Transverse colon (tissue), 4 donors: Measurements from ENCODE around the gene GPR39. TPM values are rescaled to one million over a fixed set of nuclear protein-coding genes. Genes with fewer than 3 reads are reported as not detected.

Experiments used
- DNase-seq: peaks from one replicate; pipeline ENCODE4 v3.0.0-alpha.2; 2019
- H3K27ac ChIP-seq, 4 donors: fragments of 200-600 bp; sonication (generic); 2 replicates each; pipeline ENCODE4 v1.5.1; 2016 to 2018; ENCODE audit warnings: inconsistent platforms in 4 of 4
- H3K27me3 ChIP-seq: fragments of 200-600 bp; sonication (generic); 2 replicates; pipeline ENCODE4 v1.5.1; 2017; ENCODE audit warnings: inconsistent platforms
- H3K36me3 ChIP-seq, 4 donors: fragments of 200-600 bp; sonication (generic); 2 replicates each; pipeline ENCODE4 v1.5.1; 2017 to 2019; ENCODE audit warnings: inconsistent platforms in 4 of 4
- H3K4me1 ChIP-seq, 4 donors: fragments of 200-600 bp; sonication (generic); 2 replicates each; pipeline ENCODE4 v1.5.1; 2017 to 2020; ENCODE audit warnings: inconsistent platforms in 4 of 4
- H3K4me3 ChIP-seq, 4 donors: fragments of 200-600 bp; sonication (generic); 1 replicate in 1 of 4; 2 replicates in 3 of 4; pipeline versions ENCODE4 v1.5.1 to v1.6.1; 2017 to 2019; ENCODE audit warnings: inconsistent platforms in 4 of 4
- H3K9me3 ChIP-seq, 2 donors: fragments of 200-600 bp; sonication (generic); 2 replicates each; pipeline ENCODE4 v1.5.1; 2017 to 2019; ENCODE audit warnings: inconsistent platforms in 2 of 2
- EP300 ChIP-seq: sonication (generic); formaldehyde crosslinking; IDR thresholded peaks from one replicate; pipeline ENCODE4 v1.6.1; 2017; ENCODE audit warnings: antibody characterized with exemption, low read depth
- POLR2A ChIP-seq: fragments of 450-650 bp; IDR thresholded peaks from one replicate; pipeline ENCODE4 v1.6.1; 2016; ENCODE audit warnings: antibody characterized with exemption, mild to moderate bottlenecking, moderate library complexity
- POLR2AphosphoS5 ChIP-seq, 3 donors: sonication (generic); formaldehyde crosslinking; IDR thresholded peaks; one replicate each; pipeline ENCODE4 v1.6.1; 2016; ENCODE audit warnings: antibody characterized with exemption in 3 of 3
- WGBS, 2 donors: methylation state at CpG; one replicate each; pipeline ENCODE4 v1.1.5; 2018; ENCODE audit warnings: low coverage in 1 of 2; 5-methylcytosine and 5-hydroxymethylcytosine counted together
- in situ Hi-C, 4 donors: fragments of 200-750 bp; cut with MboI; loops; one replicate each; pipeline versions ENCODE4 v1.15.0 to v1.15.1; 2017; ENCODE audit warnings: low sequenced_read_pairs in 3 of 4, low pct_ligation_motif_present in 1 of 4, low pct_unique_long_range_greater_than_20kb in 1 of 4
- intact Hi-C: fragments of 100-400 bp; cut with DNase I; formaldehyde crosslinking; loops from one replicate; pipeline ENCODE4 v1.15.1; 2023; ENCODE audit warnings: low total_unique reads
- total RNA-seq, 4 donors: library from RNA; depleted of rRNA; stranded (reverse); fragments of >200 nt; gene quantifications; one replicate each; pipeline ENCODE4 v1.1.0, GENCODE V29; 2016
- TF ChIP-seq, protein P1 (sequence below), 5 experiments: fragments of 200-600 bp in 3 of 5; fragments of 450-650 bp in 2 of 5; sonication (generic) in 3 of 5; IDR thresholded peaks; 1 replicate in 2 of 5; 2 replicates in 3 of 5; pipeline ENCODE4 v1.5.1; 2016 to 2017; ENCODE audit warnings: antibody characterized with exemption in 5 of 5, inconsistent platforms in 3 of 5, mild to moderate bottlenecking in 2 of 5, moderate library complexity in 1 of 5

Gene GPR39
- total RNA-seq, 4 donors from 2014 or later, result 26.3 to 85.3 (median 39.6) TPM

DNA sequence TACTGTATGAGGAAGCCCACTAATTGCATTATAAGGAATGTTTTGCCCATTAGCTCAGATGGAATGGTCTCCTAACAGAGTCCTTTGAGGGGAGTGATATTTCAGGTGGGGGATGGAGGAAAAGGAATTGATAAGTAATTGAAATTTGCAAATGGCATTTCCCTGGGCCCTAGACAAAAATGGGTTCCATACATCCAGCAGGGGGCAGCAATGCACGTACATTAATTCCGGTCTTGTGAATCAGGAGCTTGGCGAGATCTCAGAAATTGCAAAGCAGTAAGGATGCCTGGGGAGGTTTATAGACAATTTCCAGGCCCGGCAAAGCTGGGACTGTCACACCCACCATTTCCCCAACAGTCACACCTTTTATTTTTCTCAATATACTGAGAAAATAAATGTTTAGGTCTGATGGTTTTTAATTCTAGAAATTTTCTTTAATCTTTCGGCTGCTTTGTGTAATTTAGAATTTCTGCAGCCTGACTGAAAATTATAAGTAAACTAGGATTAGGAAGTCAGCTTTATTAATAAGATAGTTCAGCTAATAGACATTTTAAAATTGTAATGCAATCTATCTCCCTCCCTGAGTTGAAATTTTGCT lies 130.6 kb downstream of the GPR39 start:
- Histone ChIP-seq H3K27me3 (no peaks in the 10 kb centered on the region), H3K9me3 (no peaks in the 10 kb centered on the region), H3K36me3 (no peaks in the 10 kb centered on the region), H3K4me3 (no peak overlapping the region), H3K4me1 (peaks cover 0 to 3% (median 0%) of the 10 kb centered on the region in 4 donors), H3K27ac (no peak overlapping the region)
- TF ChIP-seq EP300, result no peak
- TF ChIP-seq, protein P1, sequence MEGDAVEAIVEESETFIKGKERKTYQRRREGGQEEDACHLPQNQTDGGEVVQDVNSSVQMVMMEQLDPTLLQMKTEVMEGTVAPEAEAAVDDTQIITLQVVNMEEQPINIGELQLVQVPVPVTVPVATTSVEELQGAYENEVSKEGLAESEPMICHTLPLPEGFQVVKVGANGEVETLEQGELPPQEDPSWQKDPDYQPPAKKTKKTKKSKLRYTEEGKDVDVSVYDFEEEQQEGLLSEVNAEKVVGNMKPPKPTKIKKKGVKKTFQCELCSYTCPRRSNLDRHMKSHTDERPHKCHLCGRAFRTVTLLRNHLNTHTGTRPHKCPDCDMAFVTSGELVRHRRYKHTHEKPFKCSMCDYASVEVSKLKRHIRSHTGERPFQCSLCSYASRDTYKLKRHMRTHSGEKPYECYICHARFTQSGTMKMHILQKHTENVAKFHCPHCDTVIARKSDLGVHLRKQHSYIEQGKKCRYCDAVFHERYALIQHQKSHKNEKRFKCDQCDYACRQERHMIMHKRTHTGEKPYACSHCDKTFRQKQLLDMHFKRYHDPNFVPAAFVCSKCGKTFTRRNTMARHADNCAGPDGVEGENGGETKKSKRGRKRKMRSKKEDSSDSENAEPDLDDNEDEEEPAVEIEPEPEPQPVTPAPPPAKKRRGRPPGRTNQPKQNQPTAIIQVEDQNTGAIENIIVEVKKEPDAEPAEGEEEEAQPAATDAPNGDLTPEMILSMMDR (IDR thresholded peaks at IDR 0.05), result peak; percentile 62 to 72 (median 69)
- DNase-seq, result peak; percentile 69
- 22 to 36% methylated on average over 3 to 5 of the region's 5 CpGs for WGBS, 2 donors
- in situ Hi-C loops, result loop anchor here (10.0 to 25.0 kb wide), 4 partner anchors 615 to 1290 kb away; no protein-coding TSS in a partner anchor
- intact Hi-C loops, result loop anchor here (5.0 to 10.0 kb wide), 2 partner anchors 628 to 1295 kb away; no protein-coding TSS in a partner anchor

GRCh38 chr2:132549935-132550670 lies 133.5 kb downstream of the GPR39 start:
- DNase-seq, result no peak
- no peaks in the 10 kb centered on the region for H3K27me3 ChIP-seq
- H3K4me1 ChIP-seq, result peaks cover 0 to 3% (median 0%) of the 10 kb centered on the region in 4 donors
- no peaks in the 10 kb centered on the region for H3K9me3 ChIP-seq
- TF ChIP-seq POLR2AphosphoS5 (IDR thresholded peaks at IDR 0.05) (no peak), EP300 (no peak), POLR2A (no peak)
- TF ChIP-seq, protein P1 (IDR thresholded peaks at IDR 0.05), result no peak
- no peaks in the 10 kb centered on the region for H3K36me3 ChIP-seq
- intact Hi-C loops (loop anchor here (5.0 to 10.0 kb wide), 2 partner anchors 625 to 1292 kb away; no protein-coding TSS in a partner anchor), in situ Hi-C loops (loop anchor here (10.0 to 25.0 kb wide), 4 partner anchors 612 to 1287 kb away; no protein-coding TSS in a partner anchor)
- WGBS, 2 donors, result 66 to 77% methylated on average over 11 of the region's 11 CpGs
- H3K27ac ChIP-seq, result no peak overlapping the region
- no peak overlapping the region for H3K4me3 ChIP-seq

GRCh38 chr2:132550946-132551345 lies 134.3 kb downstream of the GPR39 start:
- H3K4me3 ChIP-seq, result no peak overlapping the region
- H3K27me3 ChIP-seq, result no peaks in the 10 kb centered on the region
- intact Hi-C loops (no loop called here), in situ Hi-C loops (no loop called here)
- no peaks in the 10 kb centered on the region for H3K9me3 ChIP-seq
- peaks cover 0 to 3% (median 0%) of the 10 kb centered on the region in 4 donors for H3K4me1 ChIP-seq
- WGBS, 2 donors, result 32 to 43% methylated on average over 2 of the region's 2 CpGs
- TF ChIP-seq, protein P1 (IDR thresholded peaks at IDR 0.05), result no peak
- TF ChIP-seq POLR2A (no peak), EP300 (no peak), POLR2AphosphoS5 (IDR thresholded peaks at IDR 0.05) (no peak)
- H3K27ac ChIP-seq, result no peak overlapping the region
- DNase-seq, result no peak
- no peaks in the 10 kb centered on the region for H3K36me3 ChIP-seq

DNA sequence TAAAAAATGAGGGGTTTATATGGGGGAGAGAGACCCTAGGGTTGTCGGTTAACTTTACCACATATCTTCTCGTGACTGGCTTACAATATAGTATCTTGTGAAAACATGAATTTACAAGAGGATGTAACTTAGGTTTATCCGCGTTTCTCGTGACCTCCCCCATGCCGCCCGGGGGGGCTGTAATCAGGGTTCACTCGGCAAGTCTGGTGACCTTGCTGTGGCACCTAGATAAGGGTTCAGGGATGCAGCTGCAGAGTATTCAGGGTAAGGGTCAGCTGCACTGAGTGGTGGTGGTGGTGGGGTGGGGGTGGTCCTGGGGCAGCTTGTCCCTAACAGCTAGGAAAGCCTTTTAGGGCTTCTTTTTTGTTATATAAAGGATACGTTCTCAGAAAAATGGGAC lies 141.1 kb downstream of the GPR39 start:
- in situ Hi-C loops (no loop called here), intact Hi-C loops (no loop called here)
- TF ChIP-seq, protein P1 (IDR thresholded peaks at IDR 0.05), result no peak
- TF ChIP-seq EP300 (no peak), POLR2A (no peak), POLR2AphosphoS5 (IDR thresholded peaks at IDR 0.05) (no peak)
- H3K27me3 ChIP-seq, result no peaks in the 10 kb centered on the region
- H3K27ac ChIP-seq, result no peak overlapping the region
- DNase-seq, result no peak
- H3K4me1 ChIP-seq, result no peaks in the 10 kb centered on the region
- H3K9me3 ChIP-seq, result no peaks in the 10 kb centered on the region
- H3K4me3 ChIP-seq, result no peak overlapping the region
- WGBS, 2 donors, result 80 to 87% methylated on average over 4 to 9 of the region's 9 CpGs
- H3K36me3 ChIP-seq, result no peaks in the 10 kb centered on the region
